Erythroblast (primary cell): Measurements from ENCODE around the gene BIN1.
"Not testable (repeated sequence)": the region's sequence is repeated elsewhere in the genome, so short reads cannot be mapped to it uniquely, and the experiment has no call there.

ENCODE experiments used
- DNase-seq, 2 experiments: peaks; one replicate each; lab custom pipeline; 2025; lab: John Stamatoyannopoulos, UW
- GATA1 ChIP-seq: IDR thresholded peaks from 2 replicates; pipeline ENCODE4 v1.6.1; 2011; ENCODE audit warnings: low read depth, mild to moderate bottlenecking, control low read depth, low read length, moderate library complexity
- POLR2A ChIP-seq: IDR thresholded peaks from 2 replicates; pipeline ENCODE4 v1.6.1; 2011; ENCODE audit warnings: mild to moderate bottlenecking, low read length

Gene BIN1

DNA sequence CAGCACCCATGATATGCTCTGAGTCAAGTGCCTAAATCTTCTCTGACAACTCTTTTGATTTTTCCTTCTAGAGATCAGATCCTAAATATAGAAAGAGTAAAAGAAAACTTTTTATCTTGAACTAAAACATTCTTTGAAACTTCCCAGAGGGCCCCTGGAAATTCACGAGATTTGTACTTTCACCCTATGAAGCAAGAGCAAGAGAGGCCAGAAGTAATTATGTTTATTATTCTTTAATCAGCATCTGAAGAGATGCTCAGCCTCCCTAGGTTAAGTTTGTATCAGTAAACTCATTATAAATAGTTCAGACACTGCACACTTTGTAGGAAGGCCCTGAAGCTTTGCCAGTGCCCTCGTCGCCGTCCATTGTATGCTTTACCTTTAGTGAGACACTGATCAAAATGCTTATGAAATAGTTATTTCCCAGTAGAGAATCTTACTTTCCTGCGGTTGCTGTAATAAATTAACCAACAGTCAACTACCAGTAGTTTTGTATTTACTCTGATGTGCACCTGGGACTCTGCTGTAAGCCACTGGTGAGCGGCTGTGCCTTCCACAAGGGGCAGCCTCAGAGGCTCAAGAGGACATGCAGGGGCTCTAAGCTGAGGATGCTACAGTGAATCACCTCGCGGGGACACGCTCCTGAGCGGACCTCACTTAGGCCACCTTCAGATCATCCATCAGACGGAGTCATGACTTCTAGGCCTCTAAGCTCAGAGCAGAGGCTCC lies 71.9 kb downstream of the BIN1 start:
- DNase-seq, result no peak
- no peak for TF ChIP-seq POLR2A
- no peak for TF ChIP-seq GATA1

DNA sequence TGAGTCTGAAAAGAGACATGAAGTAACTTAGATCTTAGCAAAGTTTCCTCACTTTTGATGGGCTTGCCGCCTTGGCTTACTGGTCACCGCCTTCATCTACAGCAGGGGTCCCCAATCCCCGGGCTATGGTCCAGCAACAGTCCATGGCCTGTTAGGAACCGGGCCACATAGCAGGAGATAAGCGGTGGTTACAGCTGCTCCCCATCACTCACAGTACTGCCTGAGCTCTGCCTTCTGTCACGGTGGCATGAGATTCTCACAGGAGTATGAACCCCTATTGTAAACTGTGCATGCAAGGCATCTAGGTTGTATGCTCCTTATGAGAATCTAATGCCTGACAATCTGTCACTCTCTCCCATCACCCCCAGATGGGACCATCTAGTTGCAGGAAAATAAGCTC lies 72.9 kb downstream of the BIN1 start:
- no peak for TF ChIP-seq GATA1
- no peak for TF ChIP-seq POLR2A
- no peak for DNase-seq

DNA sequence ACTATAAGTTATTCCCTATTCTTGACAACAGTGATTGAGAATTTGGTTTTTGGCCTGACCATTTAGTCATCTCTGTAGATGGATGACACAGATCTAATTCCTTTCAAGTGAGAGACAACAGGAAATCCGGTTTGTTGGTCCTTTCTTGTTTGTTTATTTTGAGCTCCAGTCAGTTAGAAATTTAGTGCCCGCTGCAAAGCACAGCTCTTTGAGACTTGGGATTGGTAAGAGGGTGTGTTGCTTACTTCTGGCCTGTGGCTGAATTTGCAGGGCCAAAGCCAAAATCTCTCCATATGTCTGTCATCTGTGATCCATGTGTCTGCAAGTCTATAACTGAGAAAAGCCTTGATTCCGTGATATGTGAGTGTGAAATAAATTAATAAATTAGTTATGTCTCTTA lies 74.3 kb downstream of the BIN1 start:
- DNase-seq, result no peak
- no peak for TF ChIP-seq GATA1
- TF ChIP-seq POLR2A, result no peak

- TF ChIP-seq GATA1, result no peak
- no peak for TF ChIP-seq POLR2A
- DNase-seq, result no peak
Measured at GRCh38 chr2:127029350-127030051, 77.5 kb downstream of the BIN1 start.

DNA sequence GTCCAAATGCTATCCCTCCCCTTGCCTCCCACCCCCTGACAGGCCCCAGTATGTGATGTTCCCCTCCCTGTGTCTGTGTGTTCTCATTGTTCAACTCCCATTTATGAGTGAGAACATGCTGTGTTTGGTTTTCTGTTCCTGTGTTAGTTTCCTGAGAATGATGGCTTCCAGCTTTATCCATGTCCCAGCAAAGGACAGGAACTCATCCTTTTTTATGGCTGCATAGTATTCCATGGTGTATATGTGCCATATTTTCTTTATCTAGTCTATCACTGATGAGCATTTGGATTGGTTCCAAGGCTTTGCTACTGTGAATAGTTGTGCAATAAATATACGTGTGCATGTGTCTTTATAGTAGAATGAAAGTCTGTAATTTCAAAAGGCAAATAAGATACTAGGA lies 78.2 kb downstream of the BIN1 start:
- not testable (repeated sequence) for DNase-seq

- TF ChIP-seq GATA1 (no peak), POLR2A (no peak)
- DNase-seq, result no peak
Measured at GRCh38 chr2:127027715-127028114, 79.2 kb downstream of the BIN1 start.

DNA sequence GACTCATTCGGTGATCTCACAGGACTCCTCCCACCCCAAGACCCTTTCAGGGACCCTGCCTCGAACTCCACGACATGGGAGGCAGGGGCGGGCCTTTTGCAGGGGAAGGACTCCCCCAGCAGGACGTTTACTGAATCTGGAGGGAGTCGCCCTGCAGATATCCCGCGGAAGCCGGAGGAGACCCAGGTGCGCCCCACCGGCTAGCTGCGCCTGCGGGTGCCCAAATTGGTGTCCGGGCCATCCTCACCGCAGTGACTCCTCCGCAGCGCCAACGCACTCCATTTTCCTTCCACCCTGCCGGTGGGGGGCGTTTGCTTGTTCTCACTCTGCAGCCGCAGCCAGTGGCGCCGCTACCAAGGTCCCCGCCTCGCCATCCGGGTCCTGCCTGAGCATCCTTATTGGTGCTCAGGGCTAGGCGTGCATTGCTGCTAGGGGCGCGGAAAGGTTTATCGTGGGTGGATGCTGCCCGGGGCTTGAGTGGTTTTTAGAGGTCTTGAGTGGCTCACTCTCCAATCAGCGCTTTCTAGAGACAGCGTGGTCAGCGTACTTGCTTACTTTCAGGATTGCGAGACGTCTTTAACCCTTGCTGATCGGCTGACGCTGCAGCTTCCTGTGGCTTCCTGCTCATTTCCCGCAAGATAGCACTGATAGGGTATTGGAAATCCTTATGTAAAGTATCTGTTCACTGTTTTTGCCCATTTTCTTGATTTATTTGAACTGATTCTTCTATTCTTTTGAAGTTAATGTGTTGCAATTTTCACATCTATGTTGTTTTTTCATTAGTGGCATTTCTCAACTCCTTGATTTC lies 81.4 kb downstream of the BIN1 start:
- DNase-seq, result peak; percentile 10 to 20
- no peak for TF ChIP-seq GATA1
- no peak for TF ChIP-seq POLR2A

DNA sequence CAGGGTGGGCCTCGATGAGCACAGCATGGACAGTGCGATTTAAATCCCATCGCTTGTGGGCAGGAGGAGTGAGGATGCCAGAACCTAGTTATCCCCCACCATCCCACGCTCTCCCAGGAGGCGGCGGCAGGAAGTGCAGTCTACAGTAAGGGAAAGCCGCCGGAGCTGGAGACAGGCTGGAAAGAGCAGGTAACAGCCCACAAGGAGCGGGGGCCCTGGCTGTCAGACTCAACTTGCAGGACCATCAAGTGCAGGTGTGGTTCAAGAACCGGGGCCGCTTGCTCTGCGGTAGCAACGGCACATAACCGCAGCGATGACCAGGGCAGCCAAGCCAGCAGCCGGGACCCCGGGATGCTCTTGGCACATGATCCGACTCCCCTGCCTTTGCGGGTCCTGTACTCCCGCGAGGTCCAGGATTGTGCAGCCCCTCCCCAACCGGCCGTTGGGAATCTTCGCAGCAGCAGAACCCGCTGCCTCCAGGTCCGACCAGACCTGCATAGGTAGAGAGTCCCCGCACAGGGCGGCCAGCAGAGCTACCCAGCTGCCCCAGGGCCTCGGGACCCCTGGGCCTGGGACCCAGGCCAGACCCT lies 82.1 kb downstream of the BIN1 start:
- TF ChIP-seq POLR2A (no peak), GATA1 (no peak)
- DNase-seq, result no peak

GRCh38 chr2:127023504-127023903 lies 83.5 kb downstream of the BIN1 start:
- no peak for TF ChIP-seq POLR2A
- no peak for TF ChIP-seq GATA1

DNA sequence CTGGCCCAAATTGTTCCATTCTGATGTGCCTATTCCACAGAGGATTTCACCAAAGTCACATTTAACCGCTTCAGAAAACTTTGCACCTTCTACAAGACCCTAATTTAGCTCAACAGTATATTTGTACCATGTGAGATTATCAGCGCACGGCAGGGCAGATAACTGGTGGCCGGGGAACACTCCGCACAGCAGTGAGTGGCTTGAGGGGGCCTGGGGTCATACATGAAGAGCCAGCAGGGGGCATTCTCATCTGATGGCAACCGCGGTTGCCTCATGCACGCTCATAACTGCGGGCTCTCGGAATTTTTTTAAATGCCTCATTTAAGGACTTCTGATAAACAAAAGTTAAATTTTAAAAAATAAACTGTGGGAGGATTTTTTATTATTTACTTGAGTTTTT lies 84.1 kb downstream of the BIN1 start:
- DNase-seq, result no peak
- TF ChIP-seq GATA1 (no peak), POLR2A (no peak)

More at GRCh38 chr2:127023504-127023903, 83.5 kb downstream of the BIN1 start:
- DNase-seq, result no peak

- TF ChIP-seq GATA1 (no peak), POLR2A (no peak)
- DNase-seq, result no peak
Measured at GRCh38 chr2:127020536-127020935, 86.4 kb downstream of the BIN1 start.

DNA sequence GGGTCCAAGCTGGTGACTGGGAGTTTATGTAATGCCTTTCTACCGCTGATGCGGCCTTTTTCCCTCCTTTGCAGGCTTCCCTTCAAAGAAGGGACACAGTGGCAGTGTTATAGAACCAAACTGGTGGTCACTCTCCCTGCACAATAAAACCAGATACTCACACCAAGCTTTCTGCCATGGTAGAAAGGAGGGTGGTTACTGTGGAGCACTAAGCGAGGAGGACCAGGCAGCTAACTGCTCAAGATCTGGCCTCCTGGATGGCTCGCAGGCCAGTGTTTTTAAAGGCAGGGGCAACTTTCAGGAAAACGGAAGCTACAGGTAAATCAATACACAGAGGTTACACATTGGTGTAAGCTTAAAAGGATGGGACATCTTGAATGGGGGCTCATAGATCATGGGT lies 89.4 kb downstream of the BIN1 start:
- DNase-seq, result no peak
- TF ChIP-seq GATA1, result no peak
- TF ChIP-seq POLR2A, result no peak

GRCh38 chr2:127016329-127016728 lies 90.6 kb downstream of the BIN1 start:
- no peak for DNase-seq
- TF ChIP-seq GATA1 (no peak), POLR2A (no peak)
